Mesendoderm (in vitro differentiated cells): ENCODE results near the gene ATG7.
"Not testable (repeated sequence)": the region's sequence is repeated elsewhere in the genome, so short reads cannot be mapped to it uniquely, and the experiment has no call there.

Experiments used
- DNase-seq: peaks from one replicate; pipeline ENCODE4 v3.0.0; 2013
- H2AK5ac ChIP-seq: 2 replicates; pipeline ENCODE4 v1.6.1; 2013; ENCODE audit warnings: low read length, inconsistent platforms
- H2BK120ac ChIP-seq: 2 replicates; pipeline ENCODE4 v1.6.1; 2013; ENCODE audit warnings: low read depth, mild to moderate bottlenecking, low read length, moderate library complexity, mixed read lengths
- H2BK15ac ChIP-seq: replicated peaks from 2 replicates; pipeline ENCODE4 v1.6.1; 2013; ENCODE audit warnings: low read depth, mild to moderate bottlenecking, moderate library complexity
- H2BK5ac ChIP-seq: 2 replicates; pipeline ENCODE4 v1.6.1; 2013; ENCODE audit warnings: low read length, inconsistent platforms
- H3K18ac ChIP-seq: 2 replicates; pipeline ENCODE4 v1.6.1; 2013; ENCODE audit warnings: mild to moderate bottlenecking, low read length, mixed read lengths
- H3K23ac ChIP-seq: one replicate; pipeline ENCODE4 v1.6.1; 2013; ENCODE audit warnings: low read length
- H3K27ac ChIP-seq: 2 replicates; pipeline ENCODE4 v1.5.1; 2013; ENCODE audit warnings: low read depth, mild to moderate bottlenecking, inconsistent platforms, low read length, moderate library complexity
- H3K27me3 ChIP-seq: 2 replicates; pipeline ENCODE4 v1.6.1; 2013; ENCODE audit warnings: low read length, control low read depth, mild to moderate bottlenecking, inconsistent platforms; ENCODE audit not compliant: insufficient read depth, poor library complexity
- H3K36me3 ChIP-seq: 2 replicates; pipeline ENCODE4 v1.6.1; 2013; ENCODE audit warnings: low read length, inconsistent platforms; ENCODE audit not compliant: control insufficient read depth, insufficient read depth
- H3K4ac ChIP-seq: one replicate; pipeline ENCODE4 v1.6.1; 2013; ENCODE audit warnings: low read depth, mild to moderate bottlenecking, low read length, moderate library complexity
- H3K4me1 ChIP-seq: 2 replicates; pipeline ENCODE4 v1.6.1; 2013; ENCODE audit warnings: low read depth, low read length, inconsistent platforms; ENCODE audit not compliant: control insufficient read depth
- H3K4me2 ChIP-seq: 2 replicates; pipeline ENCODE4 v1.6.1; 2013; ENCODE audit warnings: low read length
- H3K4me3 ChIP-seq: 2 replicates; pipeline ENCODE4 v1.5.1; 2013; ENCODE audit warnings: mild to moderate bottlenecking, low read length
- H3K56ac ChIP-seq: one replicate; pipeline ENCODE4 v1.6.1; 2013; ENCODE audit warnings: low read length
- H3K79me1 ChIP-seq: 2 replicates; pipeline ENCODE4 v1.6.1; 2013; ENCODE audit warnings: low read length, inconsistent platforms
- H3K79me2 ChIP-seq: 2 replicates; pipeline ENCODE4 v1.6.1; 2013; ENCODE audit warnings: mild to moderate bottlenecking, low read length; ENCODE audit not compliant: control insufficient read depth, insufficient read depth
- H3K9ac ChIP-seq: 2 replicates; pipeline ENCODE4 v1.6.1; 2013; ENCODE audit warnings: low read length, inconsistent platforms
- H4K5ac ChIP-seq: one replicate; pipeline ENCODE4 v1.6.1; 2013; ENCODE audit warnings: low read length
- H4K8ac ChIP-seq: one replicate; pipeline ENCODE4 v1.6.1; 2013; ENCODE audit warnings: low read depth, mild to moderate bottlenecking, control low read depth, low read length, moderate library complexity
- WGBS: extraction: QIAGEN DNeasy Blood & Tissue Kit; methylation state at CpG from one replicate; pipeline ENCODE4 v1.1.7; 2013; ENCODE audit warnings: low lambda C conversion rate, missing lambda C conversion rate; ENCODE audit not compliant: insufficient coverage; ENCODE audit errors: extremely low coverage; 5-methylcytosine and 5-hydroxymethylcytosine counted together

Gene ATG7

GRCh38 chr3:11510001-11510340 is 237.8 kb downstream of the ATG7 start:
- no peak overlapping the region for H2AK5ac ChIP-seq
- no peak overlapping the region for H3K9ac ChIP-seq
- H3K56ac ChIP-seq = no peak overlapping the region
- peaks cover 10% of the 10 kb centered on the region for H3K4me1 ChIP-seq
- no peak overlapping the region for H2BK15ac ChIP-seq
- no peaks in the 10 kb centered on the region for H3K27me3 ChIP-seq
- peak; percentile 16 for DNase-seq
- no peak overlapping the region for H2BK5ac ChIP-seq
- H3K36me3 ChIP-seq = no peaks in the 10 kb centered on the region
- no peak overlapping the region for H3K23ac ChIP-seq
- no CpG with 5 or more reads among the region's 5 CpGs for WGBS
- no peak overlapping the region for H4K5ac ChIP-seq
- no peak overlapping the region for H4K8ac ChIP-seq
- peak overlapping the region; percentile 41 for H3K18ac ChIP-seq
- no peak overlapping the region for H2BK120ac ChIP-seq
- H3K27ac ChIP-seq = no peak overlapping the region
- H3K4ac ChIP-seq = no peak overlapping the region
- no peak overlapping the region for H3K4me2 ChIP-seq
- no peak overlapping the region for H3K4me3 ChIP-seq
- H3K79me1 ChIP-seq = no peaks in the 10 kb centered on the region
- no peaks in the 10 kb centered on the region for H3K79me2 ChIP-seq

- H3K79me1 ChIP-seq = no peaks in the 10 kb centered on the region
- H3K18ac ChIP-seq = no peak overlapping the region
- H3K23ac ChIP-seq = no peak overlapping the region
- no peak for DNase-seq
- no peak overlapping the region for H3K27ac ChIP-seq
- H3K79me2 ChIP-seq = no peaks in the 10 kb centered on the region
- H2BK15ac ChIP-seq = no peak overlapping the region
- no peak overlapping the region for H3K9ac ChIP-seq
- H4K5ac ChIP-seq = no peak overlapping the region
- H3K4me1 ChIP-seq = peaks cover 10% of the 10 kb centered on the region
- H4K8ac ChIP-seq = no peak overlapping the region
- H3K36me3 ChIP-seq = no peaks in the 10 kb centered on the region
- H3K4ac ChIP-seq = no peak overlapping the region
- no peak overlapping the region for H2BK5ac ChIP-seq
- H3K56ac ChIP-seq = no peak overlapping the region
- no peak overlapping the region for H3K4me3 ChIP-seq
- no peak overlapping the region for H3K4me2 ChIP-seq
- WGBS = no CpG with 5 or more reads among the region's 5 CpGs
- no peaks in the 10 kb centered on the region for H3K27me3 ChIP-seq
- H2AK5ac ChIP-seq = no peak overlapping the region
- no peak overlapping the region for H2BK120ac ChIP-seq
These were observed 238.2 kb downstream of the ATG7 start for GRCh38 chr3:11510356-11510755.

- H3K4me3 ChIP-seq, H2BK120ac ChIP-seq, H2BK15ac ChIP-seq, H4K8ac ChIP-seq, H4K5ac ChIP-seq, H3K27ac ChIP-seq, H2BK5ac ChIP-seq, H3K18ac ChIP-seq, H3K79me1 ChIP-seq, H3K4ac ChIP-seq, H3K79me2 ChIP-seq, DNase-seq, H2AK5ac ChIP-seq, H3K36me3 ChIP-seq, H3K56ac ChIP-seq, H3K27me3 ChIP-seq, H3K4me2 ChIP-seq, H3K9ac ChIP-seq, H3K4me1 ChIP-seq, H3K23ac ChIP-seq: not testable (repeated sequence)
- WGBS = no CpG with 5 or more reads among the region's 20 CpGs
These were observed 239.4 kb downstream of the ATG7 start for GRCh38 chr3:11511606-11512005.

GRCh38 chr3:11513125-11513816 is 241.1 kb downstream of the ATG7 start:
- H2BK15ac ChIP-seq, H3K23ac ChIP-seq, H2BK5ac ChIP-seq, H3K4me1 ChIP-seq, H3K56ac ChIP-seq, H3K4me3 ChIP-seq, H3K79me2 ChIP-seq, H3K27ac ChIP-seq, H4K8ac ChIP-seq, H3K79me1 ChIP-seq, H3K36me3 ChIP-seq, H2AK5ac ChIP-seq, H2BK120ac ChIP-seq, H3K9ac ChIP-seq, H3K4ac ChIP-seq, H3K27me3 ChIP-seq, DNase-seq, H3K4me2 ChIP-seq, H3K18ac ChIP-seq, H4K5ac ChIP-seq: not testable (repeated sequence)
- WGBS = no CpG with 5 or more reads among the region's 27 CpGs

GRCh38 chr3:11513817-11514135 is 241.6 kb downstream of the ATG7 start:
- Histone ChIP-seq H3K4me3 (no peak overlapping the region), H3K18ac (no peak overlapping the region), H3K79me2 (no peaks in the 10 kb centered on the region), H2BK120ac (no peak overlapping the region), H3K27me3 (no peaks in the 10 kb centered on the region), H3K56ac (no peak overlapping the region), H3K4me2 (no peak overlapping the region), H2AK5ac (no peak overlapping the region), H3K36me3 (no peaks in the 10 kb centered on the region), H3K4ac (no peak overlapping the region), H3K4me1 (peaks cover 6% of the 10 kb centered on the region), H4K5ac (no peak overlapping the region), H4K8ac (no peak overlapping the region), H3K79me1 (no peaks in the 10 kb centered on the region), H2BK5ac (no peak overlapping the region), H2BK15ac (no peak overlapping the region), H3K27ac (no peak overlapping the region), H3K23ac (no peak overlapping the region), H3K9ac (no peak overlapping the region)
- no CpG with 5 or more reads among the region's 3 CpGs for WGBS
- DNase-seq = no peak

GRCh38 chr3:11514191-11514821 is 242.1 kb downstream of the ATG7 start:
- H3K9ac ChIP-seq = no peak overlapping the region
- no peak overlapping the region for H3K4me2 ChIP-seq
- no peak overlapping the region for H2AK5ac ChIP-seq
- no peak for DNase-seq
- H3K27ac ChIP-seq = no peak overlapping the region
- no peak overlapping the region for H4K8ac ChIP-seq
- H3K4ac ChIP-seq = no peak overlapping the region
- H3K36me3 ChIP-seq = no peaks in the 10 kb centered on the region
- no peak overlapping the region for H2BK120ac ChIP-seq
- H4K5ac ChIP-seq = no peak overlapping the region
- H3K4me3 ChIP-seq = no peak overlapping the region
- no peak overlapping the region for H3K23ac ChIP-seq
- H3K18ac ChIP-seq = no peak overlapping the region
- no peaks in the 10 kb centered on the region for H3K79me2 ChIP-seq
- H3K56ac ChIP-seq = no peak overlapping the region
- peaks cover 3% of the 10 kb centered on the region for H3K4me1 ChIP-seq
- no peaks in the 10 kb centered on the region for H3K79me1 ChIP-seq
- H2BK5ac ChIP-seq = no peak overlapping the region
- H3K27me3 ChIP-seq = no peaks in the 10 kb centered on the region
- no peak overlapping the region for H2BK15ac ChIP-seq
- no CpG with 5 or more reads among the region's 7 CpGs for WGBS
